SH-SY5Y (cell line): Measurements from ENCODE around the gene SYNJ2.

ENCODE experiments used
- GATA2 ChIP-seq: IDR thresholded peaks from 2 replicates; pipeline ENCODE4 v1.6.1; 2011; ENCODE audit warnings: mild to moderate bottlenecking, low read depth, low read length
- GATA3 ChIP-seq: IDR thresholded peaks from 2 replicates; pipeline ENCODE4 v1.6.1; 2011; ENCODE audit warnings: low read depth, mild to moderate bottlenecking, low read length, moderate library complexity

GRCh38 chr6:158030380-158031300, 49.0 kb downstream of the SYNJ2 start:
- TF ChIP-seq GATA2: no peak
- no peak for TF ChIP-seq GATA3
